ENCODE measurements around the gene ALDH1B1.
"Not testable (repeated sequence)": the region's sequence is repeated elsewhere in the genome, so short reads cannot be mapped to it uniquely, and the experiment has no call there.

Gene ALDH1B1

DNA sequence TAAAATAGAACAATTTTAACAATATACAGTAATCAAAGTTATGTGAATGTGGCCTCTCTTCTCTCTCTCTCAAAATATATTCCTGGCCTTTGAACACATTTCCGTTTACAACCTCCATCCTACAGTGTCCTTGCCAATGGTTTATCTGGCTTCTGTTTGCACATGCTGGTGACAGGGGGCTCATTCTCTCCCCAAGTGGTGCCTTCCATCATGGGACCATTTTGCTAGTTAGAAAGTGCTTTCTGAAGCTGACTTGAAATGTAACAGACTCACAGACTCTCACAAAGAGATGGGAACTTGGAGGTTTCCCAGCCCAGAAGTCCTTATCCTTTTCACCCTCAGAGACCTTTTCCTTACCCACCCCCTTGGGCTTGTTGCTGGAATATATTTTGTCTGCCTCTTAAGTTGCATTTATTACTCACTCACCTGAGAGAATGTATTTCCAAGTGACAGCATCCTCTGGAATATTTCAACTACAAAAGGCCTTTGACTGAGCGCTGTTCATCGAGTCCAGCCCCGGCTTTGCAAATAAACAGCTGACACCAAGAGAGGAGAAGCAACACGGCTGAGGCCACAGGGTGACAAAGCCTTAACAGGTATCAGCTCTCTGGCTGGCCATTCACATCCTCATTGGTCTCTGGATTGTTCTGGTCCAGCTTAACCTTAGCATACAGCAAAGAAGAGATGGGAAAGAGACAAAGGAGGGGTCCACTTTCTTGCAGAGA, 17.5 kb upstream of the ALDH1B1 start:
- Mint-ChIP-seq H3K9me3 (no peaks in the 10 kb centered on the region), H3K27ac (peak overlapping the region in 1 of 3 experiments; percentile 16), H3K4me1 (peaks cover 51% of the 10 kb centered on the region), H3K4me3 (no peak overlapping the region), H3K27me3 (ENCODE audit: low read depth) (peaks cover 19% of the 10 kb centered on the region), H3K36me3 (ENCODE audit: low read depth) (no peaks in the 10 kb centered on the region)
- no peak for TF ChIP-seq CTCF (IDR thresholded peaks at IDR 0.05; ENCODE audit: unreplicated experiment in 3 of 3)

DNA sequence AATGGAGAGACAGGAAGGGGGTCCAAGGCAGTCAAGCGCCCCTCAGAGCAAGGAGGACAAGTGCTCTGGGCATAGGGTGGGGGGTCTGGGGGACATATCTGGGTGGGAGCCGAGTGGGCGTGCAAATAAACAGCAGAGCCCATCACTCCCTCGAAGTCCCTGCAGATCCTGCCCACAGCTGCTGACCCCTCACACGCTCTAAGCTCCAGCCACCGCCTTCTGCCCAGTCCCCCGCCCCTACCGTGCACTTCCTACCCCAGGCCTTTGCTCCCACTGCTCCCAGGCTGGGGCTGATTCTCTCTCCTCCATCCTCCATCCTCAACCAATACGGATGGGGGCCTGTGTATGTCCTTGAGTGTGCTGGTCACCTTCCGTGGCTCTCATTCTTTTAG, 16.9 kb upstream of the ALDH1B1 start:
- H3K27me3 Mint-ChIP-seq (ENCODE audit: low read depth), result peaks cover 19% of the 10 kb centered on the region

DNA sequence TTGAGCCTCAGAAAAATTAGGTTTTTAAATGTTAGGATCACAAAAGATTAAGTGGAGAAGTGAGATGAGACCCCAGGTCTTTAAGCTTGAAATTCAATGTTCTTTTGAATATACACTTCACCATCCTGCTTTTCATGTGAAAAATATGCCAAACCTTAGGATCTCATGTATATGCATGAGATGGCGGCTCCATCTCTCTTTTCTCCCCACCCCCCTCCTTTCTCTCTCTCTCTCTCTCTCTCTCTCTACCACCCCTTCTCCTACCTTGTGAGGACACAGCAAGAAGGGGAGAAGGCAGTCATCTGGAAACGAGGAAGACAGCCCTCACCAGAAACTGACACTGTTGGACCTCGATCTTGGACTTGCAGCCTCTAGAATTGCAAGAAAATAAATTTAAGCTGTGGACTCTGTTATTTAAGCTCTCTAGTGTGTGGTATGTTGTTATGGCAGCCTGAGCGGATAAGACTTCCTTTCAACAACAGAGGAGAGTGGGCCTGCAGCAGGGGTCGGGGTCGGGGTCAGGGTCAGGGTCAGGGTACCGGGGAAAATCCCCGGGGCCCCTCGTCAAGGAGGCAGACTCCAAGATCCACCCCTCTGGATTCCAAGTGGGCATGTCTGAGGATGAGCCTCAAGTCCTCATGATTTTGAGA, 16.4 kb upstream of the ALDH1B1 start:
- TF ChIP-seq CTCF (IDR thresholded peaks at IDR 0.05; ENCODE audit: unreplicated experiment in 3 of 3), result no peak
- Mint-ChIP-seq H3K36me3 (ENCODE audit: low read depth) (no peaks in the 10 kb centered on the region), H3K27ac (peak overlapping the region; percentile 16 to 60 (median 45)), H3K27me3 (ENCODE audit: low read depth) (peaks cover 19% of the 10 kb centered on the region), H3K9me3 (no peaks in the 10 kb centered on the region), H3K4me1 (peaks cover 62% of the 10 kb centered on the region), H3K4me3 (no peak overlapping the region)

More for the DNA sequence above, 16.9 kb upstream of the ALDH1B1 start:
- no peaks in the 10 kb centered on the region for H3K36me3 Mint-ChIP-seq (ENCODE audit: low read depth)
- H3K4me1 Mint-ChIP-seq, result peaks cover 56% of the 10 kb centered on the region
- no peak overlapping the region for H3K4me3 Mint-ChIP-seq
- no peak for TF ChIP-seq CTCF (IDR thresholded peaks at IDR 0.05; ENCODE audit: unreplicated experiment in 3 of 3)
- H3K27ac Mint-ChIP-seq, result peak overlapping the region in 1 of 3 experiments; percentile 16
- no peaks in the 10 kb centered on the region for H3K9me3 Mint-ChIP-seq

DNA sequence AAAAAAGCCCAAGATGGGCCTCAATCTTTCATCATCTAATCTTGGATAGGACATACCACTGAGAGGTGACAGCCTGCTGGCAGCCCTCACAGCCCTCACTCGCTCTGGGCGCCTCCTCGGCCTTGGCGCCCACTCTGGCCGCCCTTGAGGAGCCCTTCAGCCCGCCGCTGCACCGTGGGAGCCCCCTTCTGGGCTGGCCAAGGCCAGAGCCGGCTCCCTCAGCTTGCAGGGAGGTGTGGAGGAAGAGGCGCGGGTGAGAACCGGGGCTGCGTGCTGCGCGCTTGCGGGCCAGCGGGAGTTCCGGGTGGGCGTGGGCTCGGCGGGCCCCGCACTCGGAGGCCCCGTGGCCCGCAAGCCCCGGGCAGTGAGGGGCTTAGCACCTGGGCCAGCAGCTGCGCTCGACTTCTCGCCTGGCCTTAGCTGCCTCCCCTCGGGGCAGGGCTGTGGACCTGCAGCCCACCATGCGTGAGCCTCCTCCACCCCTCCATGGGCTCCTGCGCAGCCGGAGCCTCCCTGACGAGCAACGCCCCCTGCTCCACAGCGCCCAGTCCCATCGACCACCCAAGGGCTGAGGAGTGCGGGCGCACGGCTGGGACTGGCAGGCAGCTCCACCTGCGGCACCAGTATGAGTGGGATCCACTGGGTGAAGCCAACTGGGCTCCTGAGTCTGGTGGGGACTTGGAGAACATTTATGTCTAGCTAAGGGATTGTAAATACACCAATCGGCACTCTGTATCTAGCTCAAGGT, 15.0 kb upstream of the ALDH1B1 start:
- H3K36me3 Mint-ChIP-seq (ENCODE audit: low read depth); H3K4me3 Mint-ChIP-seq; H3K9me3 Mint-ChIP-seq; H3K27ac Mint-ChIP-seq: not testable (repeated sequence)
- peaks cover 16% of the 10 kb centered on the region for H3K27me3 Mint-ChIP-seq (ENCODE audit: low read depth)
- H3K4me1 Mint-ChIP-seq, result peaks cover 68% of the 10 kb centered on the region

- Mint-ChIP-seq H3K9me3 (peaks cover 2% of the 10 kb centered on the region), H3K36me3 (ENCODE audit: low read depth) (no peaks in the 10 kb centered on the region), H3K4me1 (peaks cover 71% of the 10 kb centered on the region), H3K27me3 (ENCODE audit: low read depth) (peaks cover 20% of the 10 kb centered on the region), H3K4me3 (peak overlapping the region in 1 of 3 experiments; percentile 55), H3K27ac (peak overlapping the region; percentile 87 to 96 (median 93))
- no peak for TF ChIP-seq CTCF (IDR thresholded peaks at IDR 0.05; ENCODE audit: unreplicated experiment in 3 of 3)
These were observed 12.2 kb upstream of the ALDH1B1 start for GRCh38 chr9:38380230-38380871.

All from nephron (organoid).